ENCODE data around the gene NEDD9.

DNA sequence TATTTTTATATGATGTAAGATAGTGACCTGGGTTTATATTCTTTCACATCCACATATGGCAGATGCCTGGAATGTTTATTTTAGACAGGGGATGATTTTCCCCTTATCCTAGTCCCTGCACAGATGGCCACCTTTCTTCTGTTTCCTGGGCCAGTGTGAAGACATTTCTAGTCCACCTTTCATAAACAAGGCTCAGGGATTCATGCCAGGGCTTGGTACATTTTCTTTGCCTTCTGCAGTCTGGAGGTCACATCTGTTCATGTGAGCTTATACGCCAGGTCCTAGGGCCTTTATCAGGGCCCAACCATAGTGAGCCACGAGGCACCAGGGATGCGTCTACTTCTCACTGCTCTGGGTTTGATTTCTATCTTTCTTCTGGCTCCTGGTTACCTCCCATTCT is 82.9 kb downstream of the NEDD9 start:
- TF ChIP-seq CTCF (IDR thresholded peaks at IDR 0.05) (no peak), POLR2AphosphoS5 (IDR thresholded peaks at IDR 0.05) (no peak)

All from upper lobe of left lung (tissue), 4 donors.